D721Med (cell line): Measurements from ENCODE around the gene PDXDC1.
"Not testable (repeated sequence)": the region's sequence is repeated elsewhere in the genome, so short reads cannot be mapped to it uniquely, and the experiment has no call there.

Experiments used
- DNase-seq: peaks from one replicate; pipeline ENCODE4 v3.0.0; 2011; ENCODE audit warnings: low spot score; ENCODE audit not compliant: insufficient read length
- FAIRE-seq: peaks from 2 replicates; lab custom pipeline; 2011; peaks lifted over from hg19 to GRCh38; lab: Jason Lieb, UNC

The PDXDC1 gene

GRCh38 chr16:14975418-14976194 lies 780 bp downstream of the PDXDC1 start:
- DNase-seq, FAIRE-seq: not testable (repeated sequence)

- not testable (repeated sequence) for FAIRE-seq, DNase-seq
Observed at GRCh38 chr16:14976971-14977736, 2.3 kb downstream of the PDXDC1 start.

- DNase-seq, FAIRE-seq: not testable (repeated sequence)
Observed at GRCh38 chr16:14978281-14978680, 3.5 kb downstream of the PDXDC1 start.

- not testable (repeated sequence) for FAIRE-seq, DNase-seq
Observed at GRCh38 chr16:14978908-14979307, 4.1 kb downstream of the PDXDC1 start.

- not testable (repeated sequence) for FAIRE-seq, DNase-seq
Observed at GRCh38 chr16:14981234-14981633, 6.4 kb downstream of the PDXDC1 start.

DNA sequence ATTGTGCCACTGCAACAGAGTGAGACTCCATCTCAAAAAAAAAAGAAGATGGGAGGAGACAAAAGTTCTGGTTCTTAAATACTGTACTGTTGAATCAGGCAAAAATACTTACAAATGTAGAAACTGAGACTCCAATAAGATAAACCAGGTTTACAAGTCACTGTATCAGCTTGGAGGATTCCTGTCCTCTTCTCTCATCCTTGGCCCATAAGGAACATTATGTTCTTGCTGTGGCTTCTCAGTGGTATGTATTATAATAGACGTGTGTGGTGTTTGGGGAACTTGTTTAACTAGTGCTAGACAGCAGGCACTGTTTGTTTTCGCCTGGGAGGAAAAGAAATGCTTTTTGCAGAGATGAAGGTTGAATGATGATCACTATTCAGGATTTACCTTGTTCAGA lies 7.7 kb downstream of the PDXDC1 start:
- DNase-seq, FAIRE-seq: not testable (repeated sequence)

DNA sequence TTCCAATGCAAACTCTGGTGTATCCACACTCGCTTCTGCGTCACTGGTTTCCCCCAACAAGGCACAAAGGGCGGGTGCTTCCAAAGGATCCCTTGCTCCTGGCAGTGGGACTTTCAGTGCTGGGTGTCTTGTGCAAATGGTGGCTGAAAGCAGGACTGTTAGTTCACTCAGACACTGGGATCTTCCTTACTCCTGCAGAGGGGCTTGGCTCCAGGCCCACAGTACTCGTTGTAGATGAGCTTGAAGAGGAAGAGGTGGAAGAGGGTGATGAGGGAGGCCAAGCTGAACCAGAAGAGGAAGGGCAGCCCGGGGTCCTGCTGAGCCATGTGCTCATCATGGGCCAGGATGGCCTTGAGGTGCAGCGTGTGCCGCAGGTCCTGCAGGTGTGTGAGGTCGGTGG lies 13.3 kb downstream of the PDXDC1 start:
- not testable (repeated sequence) for FAIRE-seq, DNase-seq

GRCh38 chr16:14988661-14989191 lies 13.9 kb downstream of the PDXDC1 start:
- not testable (repeated sequence) for FAIRE-seq, DNase-seq

- FAIRE-seq, DNase-seq: not testable (repeated sequence)
Observed at GRCh38 chr16:14989291-14990281, 14.8 kb downstream of the PDXDC1 start.

DNA sequence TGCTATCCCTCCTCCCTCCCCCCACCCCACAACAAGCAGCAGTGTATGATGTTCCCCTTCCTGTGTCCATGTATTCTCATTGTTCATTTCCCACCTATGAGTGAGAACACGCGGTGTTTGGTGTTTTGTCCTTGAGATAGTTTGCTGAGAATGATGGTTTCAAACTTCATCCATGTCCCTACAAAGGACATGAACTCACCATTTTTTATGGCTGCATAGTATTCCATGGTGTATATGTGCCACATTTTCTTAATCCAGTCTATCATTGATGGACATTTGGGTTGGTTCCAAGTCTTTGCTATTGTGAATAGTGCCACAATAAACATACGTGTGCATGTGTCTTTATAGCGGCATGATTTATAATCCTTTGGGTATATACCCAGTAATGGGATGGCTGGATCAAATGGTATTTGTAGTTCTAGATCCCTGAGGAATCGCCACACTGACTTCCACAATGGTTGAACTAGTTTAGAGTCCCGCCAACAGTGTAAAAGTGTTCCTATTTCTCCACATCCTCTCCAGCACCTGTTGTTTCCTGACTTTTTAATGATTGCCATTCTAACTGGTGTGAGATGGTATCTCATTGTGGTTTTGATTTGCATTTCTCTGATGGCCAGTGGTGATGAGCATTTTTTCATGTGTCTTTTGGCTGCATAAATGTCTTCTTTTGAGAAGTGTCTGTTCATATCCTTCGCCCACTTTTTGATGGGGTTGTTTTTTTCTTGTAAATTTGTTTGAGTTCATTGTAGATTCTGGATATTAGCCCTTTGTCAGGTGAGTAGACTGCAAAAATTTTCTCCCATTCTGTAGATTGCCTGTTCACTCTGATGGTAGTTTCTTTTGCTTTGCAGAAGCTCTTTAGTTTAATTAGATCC lies 18.7 kb downstream of the PDXDC1 start:
- FAIRE-seq, DNase-seq: not testable (repeated sequence)

- not testable (repeated sequence) for DNase-seq, FAIRE-seq
Observed at GRCh38 chr16:14996702-14997101, 21.9 kb downstream of the PDXDC1 start.

GRCh38 chr16:14998300-14998699 lies 23.5 kb downstream of the PDXDC1 start:
- not testable (repeated sequence) for DNase-seq, FAIRE-seq

DNA sequence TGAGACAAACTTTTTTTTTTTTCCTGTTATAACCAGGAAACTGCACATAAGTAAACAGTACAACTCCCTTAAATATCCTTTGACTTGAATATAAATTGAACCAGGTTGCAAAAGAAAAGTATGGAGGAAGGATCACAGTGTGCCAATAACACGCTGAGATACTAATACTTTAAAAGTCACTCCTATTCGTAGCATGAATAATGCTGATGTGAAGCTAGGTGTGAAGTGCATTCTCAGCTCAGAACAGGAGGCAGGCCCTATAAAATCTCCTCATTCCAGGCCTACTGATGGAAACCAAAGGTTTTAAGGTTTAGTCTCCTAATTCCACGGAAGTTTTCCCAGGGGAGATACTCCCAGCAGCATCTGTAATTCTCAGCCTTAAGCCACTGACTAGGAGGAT lies 25.0 kb downstream of the PDXDC1 start:
- peak; percentile 29 for DNase-seq
- FAIRE-seq, result not testable (repeated sequence)

GRCh38 chr16:15002448-15002847 lies 27.6 kb downstream of the PDXDC1 start:
- FAIRE-seq, DNase-seq: not testable (repeated sequence)

DNA sequence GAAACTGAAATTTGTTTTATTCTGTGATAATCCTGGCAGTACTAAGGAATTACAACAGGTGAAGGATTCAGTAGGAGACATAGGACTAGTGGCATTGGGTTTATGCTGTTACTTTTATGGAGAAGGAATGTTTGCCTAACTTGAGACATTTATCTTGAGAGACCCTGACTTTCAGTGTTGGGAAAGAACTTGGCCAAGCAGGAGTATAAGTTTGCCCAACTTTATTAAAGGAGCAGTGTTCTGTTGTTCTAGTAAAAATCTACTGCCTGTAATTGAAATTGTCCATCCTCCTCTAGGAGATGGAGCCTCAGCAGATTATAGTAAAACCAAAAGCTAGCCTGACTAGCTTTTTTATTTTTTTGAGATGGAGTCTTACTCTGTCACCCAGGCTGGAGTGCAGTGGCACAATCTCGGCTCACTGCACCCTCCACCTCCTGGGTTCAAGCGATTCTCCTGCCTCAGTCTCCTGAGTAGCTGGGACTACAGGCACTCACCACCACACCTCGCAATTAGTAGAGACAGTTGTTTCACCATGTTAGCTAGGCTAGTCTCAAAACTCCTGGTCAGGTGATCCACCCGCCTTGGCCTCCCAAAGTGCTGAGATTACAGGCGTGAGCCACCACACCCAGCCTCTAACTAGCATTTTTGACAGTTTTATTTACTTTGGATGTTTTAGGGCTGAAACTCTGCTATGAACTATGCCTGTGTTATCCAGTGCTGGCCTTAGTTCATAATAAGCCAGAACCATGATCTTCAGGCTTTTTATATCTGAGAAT lies 30.7 kb downstream of the PDXDC1 start:
- not testable (repeated sequence) for DNase-seq, FAIRE-seq

DNA sequence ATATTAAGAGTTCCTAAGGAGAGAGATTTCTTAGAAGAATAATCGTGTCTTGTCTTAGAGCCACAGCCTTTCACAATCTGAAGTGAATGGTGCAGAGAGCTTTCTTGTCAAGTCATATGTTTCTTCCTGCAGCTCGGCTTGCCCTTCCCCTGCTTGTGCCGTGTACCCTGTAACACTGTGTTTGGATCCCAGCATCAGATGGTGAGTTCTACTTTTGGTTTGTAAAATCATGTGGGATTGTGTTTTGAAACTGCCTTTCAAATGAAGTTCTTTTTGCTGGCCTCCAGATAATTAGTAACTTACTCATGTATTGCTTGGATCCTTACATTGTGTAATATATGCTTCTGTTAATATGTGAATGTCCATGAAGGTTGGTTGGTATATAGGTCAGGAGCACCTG lies 33.8 kb downstream of the PDXDC1 start:
- not testable (repeated sequence) for FAIRE-seq, DNase-seq

- not testable (repeated sequence) for FAIRE-seq, DNase-seq
Observed at GRCh38 chr16:15012941-15013340, 38.1 kb downstream of the PDXDC1 start.
